ENCODE data around the gene IGSF21.

The IGSF21 gene

DNA sequence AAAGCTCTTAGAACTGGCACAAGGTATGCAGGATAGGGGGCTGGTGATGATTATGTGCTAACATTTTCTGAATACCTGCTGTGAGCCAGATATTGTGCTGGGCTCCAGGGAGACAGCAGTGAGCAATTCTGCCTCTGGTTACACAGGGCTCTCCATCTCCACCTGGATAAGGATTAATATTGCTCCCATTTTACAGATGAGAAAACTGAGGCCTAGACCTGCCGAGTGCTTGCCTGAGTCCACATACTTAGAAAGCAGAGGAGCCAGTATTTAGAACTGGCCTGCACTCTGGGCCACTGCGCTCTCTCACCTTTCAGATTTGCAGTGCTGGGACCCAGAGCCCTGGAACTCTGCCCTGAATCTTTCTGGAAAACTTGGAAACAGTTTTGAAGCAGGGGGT lies 205.9 kb downstream of the IGSF21 start:
- Histone ChIP-seq H3K9ac (ENCODE audit: low read length) (no peak overlapping the region), H3K9me3 (ENCODE audit: low read length) (no peaks in the 10 kb centered on the region), H3K4me3 (ENCODE audit: low read depth in 1 of 2, low read length in 2 of 2) (no peak overlapping the region), H3K36me3 (ENCODE audit: insufficient read depth, low read length) (no peaks in the 10 kb centered on the region), H3K27me3 (ENCODE audit: control insufficient read depth in 1 of 2, insufficient read depth in 2 of 2, low read length in 2 of 2) (no peaks in the 10 kb centered on the region), H3K4me1 (ENCODE audit: insufficient read depth, low read length) (no peaks in the 10 kb centered on the region), H3K27ac (ENCODE audit: low read depth, low read length) (no peak overlapping the region)

DNA sequence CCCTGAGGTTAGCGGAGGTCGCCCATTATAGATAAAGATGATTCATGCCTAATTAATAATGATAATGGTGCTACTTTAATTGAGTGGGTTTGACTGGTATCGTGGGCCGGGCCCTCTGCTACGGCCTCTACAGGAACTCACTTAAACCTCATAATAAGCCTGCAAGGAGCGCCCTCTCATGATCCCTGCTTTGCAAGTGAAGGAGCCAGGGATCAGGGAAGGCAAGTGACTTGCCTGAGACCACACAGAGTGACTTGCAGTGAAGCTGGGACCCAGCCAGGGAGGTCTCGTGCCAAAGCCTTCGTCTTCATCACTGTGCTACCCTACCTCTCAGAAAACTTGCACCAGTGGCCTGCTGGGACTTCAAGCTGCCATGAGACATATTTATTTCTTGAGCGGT lies 206.8 kb downstream of the IGSF21 start:
- Histone ChIP-seq H3K9me3 (ENCODE audit: low read length) (no peaks in the 10 kb centered on the region), H3K4me3 (ENCODE audit: low read depth in 1 of 2, low read length in 2 of 2) (no peak overlapping the region), H3K4me1 (ENCODE audit: insufficient read depth, low read length) (no peaks in the 10 kb centered on the region), H3K27ac (ENCODE audit: low read depth, low read length) (no peak overlapping the region), H3K36me3 (ENCODE audit: insufficient read depth, low read length) (no peaks in the 10 kb centered on the region), H3K9ac (ENCODE audit: low read length) (no peak overlapping the region), H3K27me3 (ENCODE audit: control insufficient read depth in 1 of 2, insufficient read depth in 2 of 2, low read length in 2 of 2) (no peaks in the 10 kb centered on the region)

DNA sequence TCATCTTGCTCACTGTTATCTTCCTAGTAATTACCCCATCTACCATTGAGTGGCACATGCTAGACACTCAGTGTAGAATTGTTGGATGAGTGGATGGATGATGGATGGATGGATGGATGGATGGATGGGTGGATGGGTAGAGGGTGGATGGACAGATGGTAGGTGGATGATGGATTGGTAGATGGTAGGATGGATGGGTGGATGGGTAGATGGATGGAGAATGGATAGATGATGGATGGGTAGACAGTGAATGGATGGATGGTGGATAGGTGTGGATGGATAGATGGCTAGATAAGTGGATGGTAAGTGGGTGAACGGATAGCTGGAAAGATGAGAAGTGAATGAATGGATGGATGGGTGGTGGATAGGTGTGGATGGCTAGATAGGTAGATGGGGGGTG lies 207.9 kb downstream of the IGSF21 start:
- no peaks in the 10 kb centered on the region for H3K36me3 ChIP-seq (ENCODE audit: insufficient read depth, low read length)
- no peak overlapping the region for H3K4me3 ChIP-seq (ENCODE audit: low read depth in 1 of 2, low read length in 2 of 2)
- H3K9me3 ChIP-seq (ENCODE audit: low read length): no peaks in the 10 kb centered on the region
- no peaks in the 10 kb centered on the region for H3K27me3 ChIP-seq (ENCODE audit: control insufficient read depth in 1 of 2, insufficient read depth in 2 of 2, low read length in 2 of 2)
- H3K27ac ChIP-seq (ENCODE audit: low read depth, low read length): no peak overlapping the region
- H3K9ac ChIP-seq (ENCODE audit: low read length): no peak overlapping the region
- peaks cover 9% of the 10 kb centered on the region for H3K4me1 ChIP-seq (ENCODE audit: insufficient read depth, low read length)

DNA sequence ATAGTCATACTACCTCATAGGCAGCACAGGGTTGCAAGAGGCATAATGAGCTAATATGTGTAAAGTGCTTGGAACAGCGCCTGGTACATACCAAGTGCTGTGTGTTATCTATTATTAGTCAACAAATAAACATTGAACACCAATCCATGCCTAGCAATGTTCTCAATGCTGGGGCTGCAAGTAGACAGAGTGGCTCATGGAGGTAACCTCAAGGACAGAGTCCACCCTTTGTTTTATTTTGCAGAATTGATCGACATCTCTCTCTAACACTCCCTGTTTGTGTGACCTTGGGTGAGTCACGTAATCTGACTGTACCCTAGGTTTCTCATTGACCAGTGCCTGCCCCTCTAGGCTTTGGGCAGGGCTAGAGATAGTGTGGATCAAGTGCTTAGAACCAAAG lies 209.2 kb downstream of the IGSF21 start:
- Histone ChIP-seq H3K4me3 (ENCODE audit: low read depth in 1 of 2, low read length in 2 of 2) (no peak overlapping the region), H3K27ac (ENCODE audit: low read depth, low read length) (no peak overlapping the region), H3K36me3 (ENCODE audit: insufficient read depth, low read length) (no peaks in the 10 kb centered on the region), H3K4me1 (ENCODE audit: insufficient read depth, low read length) (peaks cover 11% of the 10 kb centered on the region), H3K9ac (ENCODE audit: low read length) (no peak overlapping the region), H3K9me3 (ENCODE audit: low read length) (no peaks in the 10 kb centered on the region), H3K27me3 (ENCODE audit: control insufficient read depth in 1 of 2, insufficient read depth in 2 of 2, low read length in 2 of 2) (no peaks in the 10 kb centered on the region)

DNA sequence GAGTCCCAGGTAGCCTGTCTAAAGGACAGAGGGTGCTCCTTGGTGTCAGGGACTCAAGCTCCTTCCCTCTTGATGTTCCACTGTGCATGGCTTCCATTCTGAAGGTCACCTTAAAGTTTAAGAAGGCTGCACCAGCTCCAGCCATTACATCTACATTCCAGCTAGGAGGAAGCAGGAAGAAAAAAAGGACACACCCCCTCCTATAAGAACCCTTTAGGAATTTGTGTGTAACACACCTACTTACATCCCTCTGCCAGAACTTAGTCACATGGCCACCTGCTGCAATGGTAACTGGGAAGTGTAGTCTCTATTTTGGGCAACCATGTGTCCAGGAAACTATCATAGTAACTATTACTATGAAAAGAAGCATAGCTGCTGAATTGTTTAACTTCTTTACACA lies 211.5 kb downstream of the IGSF21 start:
- Histone ChIP-seq H3K9me3 (ENCODE audit: low read length) (no peaks in the 10 kb centered on the region), H3K36me3 (ENCODE audit: insufficient read depth, low read length) (no peaks in the 10 kb centered on the region), H3K27me3 (ENCODE audit: control insufficient read depth in 1 of 2, insufficient read depth in 2 of 2, low read length in 2 of 2) (peaks cover 0 to 6% of the 10 kb centered on the region in 2 donors), H3K4me3 (ENCODE audit: low read depth in 1 of 2, low read length in 2 of 2) (no peak overlapping the region), H3K27ac (ENCODE audit: low read depth, low read length) (no peak overlapping the region), H3K9ac (ENCODE audit: low read length) (no peak overlapping the region), H3K4me1 (ENCODE audit: insufficient read depth, low read length) (peaks cover 11% of the 10 kb centered on the region)

DNA sequence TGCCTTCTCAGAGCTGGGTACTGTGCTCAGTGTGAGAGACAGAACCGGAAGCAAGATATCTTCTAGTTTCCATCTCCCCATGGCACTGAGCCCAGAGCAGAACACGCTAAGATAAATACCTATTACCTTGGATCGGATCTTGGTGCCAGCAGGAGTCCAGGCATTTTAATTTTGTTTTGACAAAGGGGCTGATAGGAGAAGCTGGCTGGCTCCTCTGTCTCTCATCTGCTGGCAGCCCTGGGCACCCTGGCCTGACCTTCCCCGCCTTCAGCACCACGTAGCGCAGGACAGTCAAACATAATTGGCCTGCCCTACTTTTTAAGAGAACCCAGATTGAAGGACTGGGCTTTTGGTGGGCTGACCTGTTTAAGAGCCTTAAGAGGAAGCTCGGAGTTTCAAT lies 212.5 kb downstream of the IGSF21 start:
- Histone ChIP-seq H3K27me3 (ENCODE audit: control insufficient read depth in 1 of 2, insufficient read depth in 2 of 2, low read length in 2 of 2) (peaks cover 0 to 6% of the 10 kb centered on the region in 2 donors), H3K27ac (ENCODE audit: low read depth, low read length) (no peak overlapping the region), H3K9me3 (ENCODE audit: low read length) (no peaks in the 10 kb centered on the region), H3K36me3 (ENCODE audit: insufficient read depth, low read length) (no peaks in the 10 kb centered on the region), H3K4me3 (ENCODE audit: low read depth in 1 of 2, low read length in 2 of 2) (no peak overlapping the region), H3K9ac (ENCODE audit: low read length) (no peak overlapping the region), H3K4me1 (ENCODE audit: insufficient read depth, low read length) (peaks cover 11% of the 10 kb centered on the region)

DNA sequence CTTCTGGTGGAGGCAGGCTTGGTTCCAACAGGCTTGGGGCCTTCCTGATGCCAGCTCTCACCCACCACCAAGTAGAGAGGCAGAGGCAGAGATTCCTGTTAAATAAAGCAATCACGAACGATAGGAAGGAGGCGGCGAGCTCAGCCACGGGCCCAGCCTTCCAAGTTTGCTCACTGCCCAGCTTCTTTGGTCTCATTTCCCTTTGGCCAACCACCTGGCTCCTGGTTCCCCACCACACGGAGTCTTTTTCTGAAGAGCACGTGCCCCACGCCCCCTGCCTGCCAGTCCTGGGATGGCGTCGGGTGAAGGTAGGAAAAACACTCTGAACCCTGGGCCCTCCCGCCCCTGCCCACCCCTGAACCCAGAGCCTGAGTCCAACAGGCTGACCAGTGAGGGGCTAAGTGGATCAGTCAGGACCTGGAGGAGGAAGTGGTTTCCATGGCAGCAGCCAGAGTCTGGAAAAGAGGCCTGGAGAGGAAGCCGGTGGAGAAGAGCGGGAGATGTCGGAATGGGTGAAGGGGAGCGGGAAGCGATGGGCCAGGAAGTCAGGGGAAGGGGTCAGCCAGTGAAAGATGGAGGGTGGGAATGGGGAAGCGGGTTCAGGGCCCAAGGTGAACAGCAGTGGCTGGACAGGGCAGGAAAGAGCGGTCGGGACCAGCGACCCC lies 214.9 kb downstream of the IGSF21 start:
- H3K27me3 ChIP-seq (ENCODE audit: control insufficient read depth in 1 of 2, insufficient read depth in 2 of 2, low read length in 2 of 2): peaks cover 0 to 6% of the 10 kb centered on the region in 2 donors
- H3K9ac ChIP-seq (ENCODE audit: low read length): no peak overlapping the region
- no peaks in the 10 kb centered on the region for H3K36me3 ChIP-seq (ENCODE audit: insufficient read depth, low read length)
- no peak overlapping the region for H3K27ac ChIP-seq (ENCODE audit: low read depth, low read length)
- no peak overlapping the region for H3K4me3 ChIP-seq (ENCODE audit: low read depth in 1 of 2, low read length in 2 of 2)
- peaks cover 19% of the 10 kb centered on the region for H3K4me1 ChIP-seq (ENCODE audit: insufficient read depth, low read length)
- no peaks in the 10 kb centered on the region for H3K9me3 ChIP-seq (ENCODE audit: low read length)

DNA sequence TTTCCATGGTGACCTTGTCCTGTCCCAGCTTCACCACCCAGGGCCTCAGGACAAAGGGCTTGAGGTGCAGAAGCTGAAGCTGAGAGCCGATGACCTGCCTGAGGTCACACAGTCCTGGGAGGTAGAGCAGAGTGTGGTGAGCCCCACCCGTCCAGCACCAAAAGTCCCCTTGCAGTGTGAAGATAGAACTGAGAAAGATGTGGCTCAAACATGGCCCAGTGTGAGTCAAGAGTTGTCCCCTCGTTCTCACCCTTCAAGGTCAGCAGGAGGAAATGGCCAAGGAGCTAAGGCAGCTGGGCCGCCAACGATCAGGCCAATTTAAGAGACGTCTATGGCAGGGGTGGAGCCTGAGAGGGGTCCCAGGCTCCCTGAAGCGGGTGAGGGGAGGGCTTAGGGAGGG lies 215.7 kb downstream of the IGSF21 start:
- Histone ChIP-seq H3K4me3 (ENCODE audit: low read depth in 1 of 2, low read length in 2 of 2) (no peak overlapping the region), H3K36me3 (ENCODE audit: insufficient read depth, low read length) (no peaks in the 10 kb centered on the region), H3K27me3 (ENCODE audit: control insufficient read depth in 1 of 2, insufficient read depth in 2 of 2, low read length in 2 of 2) (peaks cover 0 to 6% of the 10 kb centered on the region in 2 donors), H3K9ac (ENCODE audit: low read length) (no peak overlapping the region), H3K27ac (ENCODE audit: low read depth, low read length) (no peak overlapping the region), H3K9me3 (ENCODE audit: low read length) (no peaks in the 10 kb centered on the region), H3K4me1 (ENCODE audit: insufficient read depth, low read length) (peaks cover 19% of the 10 kb centered on the region)

DNA sequence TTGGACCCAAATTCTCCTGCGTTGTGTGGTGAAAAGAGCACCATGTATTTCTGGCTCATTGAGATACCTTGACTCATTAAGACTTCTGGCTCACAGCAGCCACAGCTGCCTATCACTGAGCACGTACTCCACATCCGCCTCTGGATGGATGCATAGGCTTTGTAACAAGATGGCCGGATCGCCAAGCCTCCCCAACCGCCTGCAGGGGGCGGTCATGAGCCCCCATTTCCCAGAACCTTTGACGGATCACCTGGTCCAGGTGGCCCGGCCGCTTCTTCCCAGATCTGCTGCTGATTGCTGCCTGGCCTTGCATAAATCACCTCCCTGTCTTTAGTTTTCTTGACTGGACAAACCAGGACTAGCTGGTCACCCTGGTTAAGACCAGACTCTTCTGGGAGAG lies 216.6 kb downstream of the IGSF21 start:
- Histone ChIP-seq H3K27ac (ENCODE audit: low read depth, low read length) (no peak overlapping the region), H3K4me3 (ENCODE audit: low read depth in 1 of 2, low read length in 2 of 2) (no peak overlapping the region), H3K27me3 (ENCODE audit: control insufficient read depth in 1 of 2, insufficient read depth in 2 of 2, low read length in 2 of 2) (peaks cover 0 to 6% of the 10 kb centered on the region in 2 donors), H3K9me3 (ENCODE audit: low read length) (no peaks in the 10 kb centered on the region), H3K4me1 (ENCODE audit: insufficient read depth, low read length) (peaks cover 19% of the 10 kb centered on the region), H3K36me3 (ENCODE audit: insufficient read depth, low read length) (no peaks in the 10 kb centered on the region), H3K9ac (ENCODE audit: low read length) (no peak overlapping the region)

DNA sequence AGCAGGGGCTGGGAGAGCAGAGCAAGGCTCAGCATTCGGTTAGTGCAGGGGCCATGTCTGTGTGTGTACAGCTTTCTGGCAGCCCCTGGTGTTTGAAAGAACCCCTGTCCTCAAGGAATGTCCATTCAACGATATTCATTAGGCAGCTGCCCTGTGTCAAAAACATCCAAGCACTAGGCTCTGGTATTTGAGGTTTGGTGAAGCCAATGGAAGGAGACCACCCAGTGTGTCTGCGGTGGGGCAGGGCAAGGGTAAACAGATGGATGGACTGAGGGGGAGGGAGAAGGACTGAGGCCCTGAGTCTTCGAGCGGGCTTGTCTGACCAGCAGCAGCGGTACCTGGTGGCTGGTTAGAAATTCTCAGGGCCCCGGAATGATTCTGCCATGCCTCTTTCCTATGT lies 217.5 kb downstream of the IGSF21 start:
- no peaks in the 10 kb centered on the region for H3K9me3 ChIP-seq (ENCODE audit: low read length)
- no peak overlapping the region for H3K4me3 ChIP-seq (ENCODE audit: low read depth in 1 of 2, low read length in 2 of 2)
- peaks cover 0 to 6% of the 10 kb centered on the region in 2 donors for H3K27me3 ChIP-seq (ENCODE audit: control insufficient read depth in 1 of 2, insufficient read depth in 2 of 2, low read length in 2 of 2)
- H3K9ac ChIP-seq (ENCODE audit: low read length): no peak overlapping the region
- H3K27ac ChIP-seq (ENCODE audit: low read depth, low read length): no peak overlapping the region
- no peaks in the 10 kb centered on the region for H3K36me3 ChIP-seq (ENCODE audit: insufficient read depth, low read length)
- peaks cover 14% of the 10 kb centered on the region for H3K4me1 ChIP-seq (ENCODE audit: insufficient read depth, low read length)

DNA sequence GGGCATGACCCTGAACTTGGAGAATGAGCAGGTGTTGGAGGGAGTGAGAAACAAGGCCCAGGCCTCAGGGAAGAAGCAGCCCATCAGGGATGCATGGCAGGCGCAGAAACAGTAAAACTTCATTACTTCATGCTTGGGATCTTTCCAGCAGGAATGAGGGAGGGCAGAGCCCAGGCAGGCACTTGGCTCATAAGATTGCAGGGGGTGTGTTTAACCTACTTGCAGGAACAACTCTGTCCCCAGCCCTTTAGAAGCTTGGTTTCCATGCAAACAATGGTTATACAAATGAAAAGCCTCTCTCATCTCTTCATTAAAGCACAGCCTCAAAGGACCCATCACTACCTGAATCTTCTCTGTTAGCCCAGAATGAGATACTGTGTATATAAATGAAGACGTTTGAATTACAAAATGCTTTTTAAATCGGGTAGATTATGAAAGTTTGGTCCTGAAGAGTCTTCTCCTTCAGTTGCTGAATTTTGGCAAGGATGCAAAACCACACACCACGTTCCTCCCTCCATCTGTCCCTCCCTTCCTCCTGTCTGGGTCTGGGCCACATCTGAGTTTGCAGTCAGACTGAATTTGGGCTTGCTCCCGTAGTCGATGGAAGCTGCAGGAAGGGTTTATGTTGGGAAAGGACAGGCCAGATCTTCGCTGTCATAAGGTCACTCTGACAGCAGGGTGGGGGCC lies 218.8 kb downstream of the IGSF21 start:
- Histone ChIP-seq H3K27me3 (ENCODE audit: control insufficient read depth in 1 of 2, insufficient read depth in 2 of 2, low read length in 2 of 2) (peaks cover 0 to 6% of the 10 kb centered on the region in 2 donors), H3K27ac (ENCODE audit: low read depth, low read length) (no peak overlapping the region), H3K36me3 (ENCODE audit: insufficient read depth, low read length) (no peaks in the 10 kb centered on the region), H3K9me3 (ENCODE audit: low read length) (no peaks in the 10 kb centered on the region), H3K9ac (ENCODE audit: low read length) (no peak overlapping the region), H3K4me1 (ENCODE audit: insufficient read depth, low read length) (peaks cover 8% of the 10 kb centered on the region), H3K4me3 (ENCODE audit: low read depth in 1 of 2, low read length in 2 of 2) (no peak overlapping the region)

DNA sequence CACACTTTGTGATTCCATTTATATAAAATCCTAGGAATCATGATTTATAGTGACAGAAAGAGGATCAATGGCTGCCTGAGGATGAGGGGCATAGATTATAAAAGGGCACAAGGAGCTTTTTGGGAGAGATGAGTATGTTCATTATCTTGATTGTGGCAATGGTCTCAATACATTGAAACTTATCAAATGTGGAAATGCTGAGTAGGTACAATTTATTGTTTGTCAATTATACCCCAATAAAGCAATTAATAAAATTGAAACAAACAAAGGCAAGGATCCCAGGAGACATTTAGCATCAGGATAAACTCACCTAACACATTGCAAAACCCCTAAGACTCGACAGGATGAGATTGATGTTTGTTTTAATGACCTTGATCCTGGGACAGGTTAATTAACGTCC lies 220.1 kb downstream of the IGSF21 start:
- Histone ChIP-seq H3K4me3 (ENCODE audit: low read depth in 1 of 2, low read length in 2 of 2) (no peak overlapping the region), H3K4me1 (ENCODE audit: insufficient read depth, low read length) (peaks cover 8% of the 10 kb centered on the region), H3K27me3 (ENCODE audit: control insufficient read depth in 1 of 2, insufficient read depth in 2 of 2, low read length in 2 of 2) (peaks cover 0 to 5% of the 10 kb centered on the region in 2 donors), H3K9ac (ENCODE audit: low read length) (no peak overlapping the region), H3K36me3 (ENCODE audit: insufficient read depth, low read length) (no peaks in the 10 kb centered on the region), H3K9me3 (ENCODE audit: low read length) (no peaks in the 10 kb centered on the region), H3K27ac (ENCODE audit: low read depth, low read length) (no peak overlapping the region)

Measured in muscle layer of colon (tissue), 2 donors.